Endothelial cell (in vitro differentiated cells): ENCODE data around the gene MR1. TPM values are rescaled to one million over a fixed set of nuclear protein-coding genes. Genes with fewer than 3 reads are reported as not detected.

ENCODE experiments used
- DNase-seq: peaks from one replicate; pipeline ENCODE4 v3.0.0; 2021; ENCODE audit warnings: low spot score
- H3K27ac Mint-ChIP-seq: one replicate; pipeline ENCODE4 v1.8.0; 2021; ENCODE audit warnings: mixed read lengths, inconsistent platforms; ENCODE audit not compliant: unreplicated experiment
- H3K27me3 Mint-ChIP-seq: one replicate; pipeline ENCODE4 v1.8.0; 2021; ENCODE audit warnings: mild to moderate bottlenecking, moderate library complexity, mixed read lengths, inconsistent platforms; ENCODE audit not compliant: unreplicated experiment
- H3K36me3 Mint-ChIP-seq: one replicate; pipeline ENCODE4 v1.8.0; 2021; ENCODE audit warnings: mild to moderate bottlenecking, low read depth, mixed read lengths, inconsistent platforms; ENCODE audit not compliant: unreplicated experiment
- H3K4me1 Mint-ChIP-seq: one replicate; pipeline ENCODE4 v1.8.0; 2021; ENCODE audit warnings: mild to moderate bottlenecking, mixed read lengths, inconsistent platforms; ENCODE audit not compliant: unreplicated experiment
- H3K4me3 Mint-ChIP-seq: one replicate; pipeline ENCODE4 v1.8.0; 2021; ENCODE audit warnings: mild to moderate bottlenecking, mixed read lengths, inconsistent platforms; ENCODE audit not compliant: unreplicated experiment
- H3K9me3 Mint-ChIP-seq: one replicate; pipeline ENCODE4 v1.8.0; 2021; ENCODE audit warnings: mixed read lengths, inconsistent platforms; ENCODE audit not compliant: unreplicated experiment
- total RNA-seq: library from RNA; stranded (reverse); fragmentation: NEBNext Ultra II Directional; extraction: Animal tissue kit (Norgen Biotek cat#: 25700); gene quantifications from one replicate; pipeline ENCODE4 v1.2.1, GENCODE V29; 2021; ENCODE audit not compliant: unreplicated experiment
- TF ChIP-seq, protein P1 (sequence below): fragments of 200-600 bp; sonication (generic); IDR thresholded peaks from one replicate; pipeline ENCODE4 v1.5.0; 2021; ENCODE audit warnings: antibody characterized with exemption; ENCODE audit not compliant: unreplicated experiment

The MR1 gene
- total RNA-seq, 1 donor from 2014 or later: 0.67 TPM

- H3K4me3 Mint-ChIP-seq: no peak overlapping the region
- H3K9me3 Mint-ChIP-seq: no peaks in the 10 kb centered on the region
- H3K4me1 Mint-ChIP-seq: peaks cover 60% of the 10 kb centered on the region
- TF ChIP-seq, protein P1, sequence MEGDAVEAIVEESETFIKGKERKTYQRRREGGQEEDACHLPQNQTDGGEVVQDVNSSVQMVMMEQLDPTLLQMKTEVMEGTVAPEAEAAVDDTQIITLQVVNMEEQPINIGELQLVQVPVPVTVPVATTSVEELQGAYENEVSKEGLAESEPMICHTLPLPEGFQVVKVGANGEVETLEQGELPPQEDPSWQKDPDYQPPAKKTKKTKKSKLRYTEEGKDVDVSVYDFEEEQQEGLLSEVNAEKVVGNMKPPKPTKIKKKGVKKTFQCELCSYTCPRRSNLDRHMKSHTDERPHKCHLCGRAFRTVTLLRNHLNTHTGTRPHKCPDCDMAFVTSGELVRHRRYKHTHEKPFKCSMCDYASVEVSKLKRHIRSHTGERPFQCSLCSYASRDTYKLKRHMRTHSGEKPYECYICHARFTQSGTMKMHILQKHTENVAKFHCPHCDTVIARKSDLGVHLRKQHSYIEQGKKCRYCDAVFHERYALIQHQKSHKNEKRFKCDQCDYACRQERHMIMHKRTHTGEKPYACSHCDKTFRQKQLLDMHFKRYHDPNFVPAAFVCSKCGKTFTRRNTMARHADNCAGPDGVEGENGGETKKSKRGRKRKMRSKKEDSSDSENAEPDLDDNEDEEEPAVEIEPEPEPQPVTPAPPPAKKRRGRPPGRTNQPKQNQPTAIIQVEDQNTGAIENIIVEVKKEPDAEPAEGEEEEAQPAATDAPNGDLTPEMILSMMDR: no peak
- peak overlapping the region; percentile 80 for H3K27ac Mint-ChIP-seq
- DNase-seq: no peak
- peaks cover 11% of the 10 kb centered on the region for H3K36me3 Mint-ChIP-seq
- peaks cover 20% of the 10 kb centered on the region for H3K27me3 Mint-ChIP-seq
Observed at GRCh38 chr1:181101581-181102226, 67.9 kb downstream of the MR1 start.

- no peak overlapping the region for H3K4me3 Mint-ChIP-seq
- TF ChIP-seq, protein P1: no peak
Observed at GRCh38 chr1:181102841-181103240, 69.1 kb downstream of the MR1 start.

DNA sequence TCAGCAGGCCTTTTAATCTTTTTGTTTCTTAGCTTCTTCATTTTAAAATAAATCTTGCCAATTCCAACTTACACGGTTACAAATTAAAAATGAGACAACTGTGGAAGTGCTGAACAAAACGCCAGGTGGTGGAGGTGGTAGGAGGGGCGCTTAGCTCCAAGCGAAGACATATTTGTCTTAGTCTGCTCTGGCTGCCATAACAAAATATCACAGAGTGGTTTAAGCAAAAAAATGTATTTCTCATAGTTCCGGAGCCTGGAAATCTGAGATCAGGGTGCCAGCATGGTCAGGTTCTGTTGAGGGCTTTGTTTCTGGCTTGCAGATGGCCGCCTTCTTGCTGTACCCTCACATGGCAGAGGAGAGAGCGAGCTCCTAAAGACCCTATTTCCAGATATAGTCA lies 69.6 kb downstream of the MR1 start:
- H3K27ac Mint-ChIP-seq: no peak overlapping the region

More at GRCh38 chr1:181102841-181103240, 69.1 kb downstream of the MR1 start:
- Mint-ChIP-seq H3K27me3 (peaks cover 20% of the 10 kb centered on the region), H3K9me3 (no peaks in the 10 kb centered on the region), H3K36me3 (peaks cover 11% of the 10 kb centered on the region), H3K27ac (no peak overlapping the region), H3K4me1 (peaks cover 72% of the 10 kb centered on the region)
- DNase-seq: no peak

GRCh38 chr1:181104042-181104789 lies 70.4 kb downstream of the MR1 start:
- TF ChIP-seq, protein P1: no peak
- H3K4me1 Mint-ChIP-seq: peaks cover 80% of the 10 kb centered on the region
- no peaks in the 10 kb centered on the region for H3K9me3 Mint-ChIP-seq
- H3K4me3 Mint-ChIP-seq: peak overlapping the region; percentile 93
- H3K27me3 Mint-ChIP-seq: peaks cover 17% of the 10 kb centered on the region
- no peak for DNase-seq
- peaks cover 11% of the 10 kb centered on the region for H3K36me3 Mint-ChIP-seq
- H3K27ac Mint-ChIP-seq: peak overlapping the region; percentile 97

More for the DNA sequence above, 69.6 kb downstream of the MR1 start:
- TF ChIP-seq, protein P1: no peak
- DNase-seq: no peak
- Mint-ChIP-seq H3K4me1 (peaks cover 77% of the 10 kb centered on the region), H3K27me3 (peaks cover 17% of the 10 kb centered on the region), H3K36me3 (peaks cover 11% of the 10 kb centered on the region), H3K9me3 (no peaks in the 10 kb centered on the region), H3K4me3 (peak overlapping the region; percentile 71)

DNA sequence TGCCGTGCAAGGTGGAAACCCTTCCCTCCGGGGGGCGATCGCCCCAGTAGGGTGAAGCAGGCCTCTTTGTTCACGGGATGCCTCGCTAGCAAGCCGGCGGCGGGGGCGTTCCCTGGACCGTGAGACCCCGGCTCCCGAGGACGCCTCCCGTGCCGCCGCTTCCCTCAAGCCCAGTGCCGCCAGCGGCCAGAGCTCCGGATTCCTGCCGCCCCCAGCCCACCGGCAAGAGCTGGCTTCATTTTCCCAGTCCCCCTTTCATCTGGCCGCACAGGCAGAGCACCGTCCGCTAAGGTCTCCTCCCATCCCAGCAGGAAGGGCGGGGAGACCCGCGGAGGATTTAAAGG lies 71.0 kb downstream of the MR1 start:
- Mint-ChIP-seq H3K4me3 (peak overlapping the region; percentile 93), H3K27ac (peak overlapping the region; percentile 97), H3K36me3 (peaks cover 11% of the 10 kb centered on the region), H3K4me1 (peaks cover 81% of the 10 kb centered on the region), H3K27me3 (peaks cover 17% of the 10 kb centered on the region), H3K9me3 (no peaks in the 10 kb centered on the region)
- TF ChIP-seq, protein P1: no peak
- DNase-seq: peak; percentile 59
